GDM1 (cell line): ENCODE data around the gene SNCB.
A peak's percentile ranks its signal among the peaks of the same experiment; 100 is the strongest.

Experiments used
- DNase-seq: peaks from one replicate; lab custom pipeline; 2025; lab: John Stamatoyannopoulos, UW

SNCB gene

GRCh38 chr5:176575066-176575465 lies 55.3 kb downstream of the SNCB start:
- no peak for DNase-seq

GRCh38 chr5:176574297-176574591 lies 56.1 kb downstream of the SNCB start:
- DNase-seq: no peak

- peak; percentile 25 for DNase-seq
Observed at GRCh38 chr5:176573564-176574296, 56.6 kb downstream of the SNCB start.
